GM10248 (cell line): Measurements from ENCODE around the gene MBD6.
"Not testable (repeated sequence)": the region's sequence is repeated elsewhere in the genome, so short reads cannot be mapped to it uniquely, and the experiment has no call there.

ENCODE experiments used
- CTCF ChIA-PET: fragments of 300-600 bp; sonication (Branson Sonifier 250); formaldehyde crosslinking; extraction: SDS; loops from one replicate; lab custom pipeline; 2021; ENCODE audit warnings: antibody characterized with exemption; lab: Yijun Ruan, JAX
- POLR2A ChIA-PET: fragments of 350-650 bp; sonication (Branson Sonifier 250); formaldehyde crosslinking; extraction: SDS; loops from one replicate; lab custom pipeline; 2020; ENCODE audit warnings: antibody characterized with exemption; lab: Yijun Ruan, JAX
- DNase-seq: peaks from one replicate; pipeline ENCODE4 v3.0.0; 2012; ENCODE audit errors: extremely low spot score
- TF ChIP-seq, protein P1 (sequence below): IDR thresholded peaks from 2 replicates; pipeline ENCODE4 v1.5.1; 2012; ENCODE audit warnings: mild to moderate bottlenecking, low read depth; ENCODE audit errors: extremely low read depth, missing control alignments, control extremely low read depth

MBD6 gene

DNA sequence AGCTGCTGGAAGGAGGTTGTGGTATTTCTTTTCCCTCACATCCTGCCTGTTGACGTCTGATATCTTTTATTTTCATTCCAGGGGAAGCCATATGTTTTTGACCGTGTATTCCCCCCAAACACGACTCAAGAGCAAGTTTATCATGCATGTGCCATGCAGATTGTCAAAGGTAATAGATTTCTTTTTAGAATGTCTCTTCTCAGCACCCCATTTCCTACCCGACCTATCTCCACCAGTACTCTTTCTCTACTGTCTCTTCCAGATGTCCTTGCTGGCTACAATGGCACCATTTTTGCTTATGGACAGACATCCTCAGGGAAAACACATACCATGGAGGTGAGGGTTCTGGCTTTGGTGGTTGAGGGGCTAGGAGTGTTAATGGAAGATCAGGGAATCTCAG, 40.7 kb downstream of the MBD6 start:
- DNase-seq: no peak
- ChIA-PET CTCF (interaction anchor here (12.9 kb wide), 1 partner anchor 20 kb away, joined by 134 read pairs; no protein-coding TSS in a partner anchor), POLR2A (no interaction called here)
- TF ChIP-seq, protein P1, sequence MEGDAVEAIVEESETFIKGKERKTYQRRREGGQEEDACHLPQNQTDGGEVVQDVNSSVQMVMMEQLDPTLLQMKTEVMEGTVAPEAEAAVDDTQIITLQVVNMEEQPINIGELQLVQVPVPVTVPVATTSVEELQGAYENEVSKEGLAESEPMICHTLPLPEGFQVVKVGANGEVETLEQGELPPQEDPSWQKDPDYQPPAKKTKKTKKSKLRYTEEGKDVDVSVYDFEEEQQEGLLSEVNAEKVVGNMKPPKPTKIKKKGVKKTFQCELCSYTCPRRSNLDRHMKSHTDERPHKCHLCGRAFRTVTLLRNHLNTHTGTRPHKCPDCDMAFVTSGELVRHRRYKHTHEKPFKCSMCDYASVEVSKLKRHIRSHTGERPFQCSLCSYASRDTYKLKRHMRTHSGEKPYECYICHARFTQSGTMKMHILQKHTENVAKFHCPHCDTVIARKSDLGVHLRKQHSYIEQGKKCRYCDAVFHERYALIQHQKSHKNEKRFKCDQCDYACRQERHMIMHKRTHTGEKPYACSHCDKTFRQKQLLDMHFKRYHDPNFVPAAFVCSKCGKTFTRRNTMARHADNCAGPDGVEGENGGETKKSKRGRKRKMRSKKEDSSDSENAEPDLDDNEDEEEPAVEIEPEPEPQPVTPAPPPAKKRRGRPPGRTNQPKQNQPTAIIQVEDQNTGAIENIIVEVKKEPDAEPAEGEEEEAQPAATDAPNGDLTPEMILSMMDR: no peak

DNA sequence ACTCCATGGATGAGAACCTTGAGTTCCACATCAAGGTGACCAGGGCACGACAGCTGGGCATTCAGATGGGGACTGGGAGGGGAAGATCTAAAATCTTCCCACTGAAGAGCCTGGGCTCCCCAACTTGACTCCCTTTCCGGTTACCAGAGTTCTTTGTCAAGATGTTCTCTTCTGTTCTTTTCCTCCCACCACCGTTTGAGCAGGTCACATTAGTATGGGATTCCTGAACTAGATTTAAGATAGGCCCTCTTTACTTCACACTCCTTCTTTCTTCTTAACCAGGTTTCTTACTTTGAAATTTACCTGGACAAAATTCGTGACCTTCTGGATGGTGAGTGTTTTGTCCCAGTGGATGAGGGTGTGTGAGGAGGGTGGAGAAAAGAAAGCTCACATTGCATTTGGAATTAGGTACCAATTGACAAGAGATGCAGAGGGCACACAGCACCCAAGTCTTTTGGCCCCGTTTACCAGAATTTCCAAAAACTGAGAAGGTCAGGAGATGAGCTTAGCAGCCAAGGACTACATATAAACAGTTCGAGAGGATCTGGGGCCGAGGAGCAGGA, 41.6 kb downstream of the MBD6 start:
- POLR2A ChIA-PET: no interaction called here
- TF ChIP-seq, protein P1: no peak
- CTCF ChIA-PET: interaction anchor here (12.9 kb wide), 1 partner anchor 19 kb away, joined by 134 read pairs; no protein-coding TSS in a partner anchor
- no peak for DNase-seq

DNA sequence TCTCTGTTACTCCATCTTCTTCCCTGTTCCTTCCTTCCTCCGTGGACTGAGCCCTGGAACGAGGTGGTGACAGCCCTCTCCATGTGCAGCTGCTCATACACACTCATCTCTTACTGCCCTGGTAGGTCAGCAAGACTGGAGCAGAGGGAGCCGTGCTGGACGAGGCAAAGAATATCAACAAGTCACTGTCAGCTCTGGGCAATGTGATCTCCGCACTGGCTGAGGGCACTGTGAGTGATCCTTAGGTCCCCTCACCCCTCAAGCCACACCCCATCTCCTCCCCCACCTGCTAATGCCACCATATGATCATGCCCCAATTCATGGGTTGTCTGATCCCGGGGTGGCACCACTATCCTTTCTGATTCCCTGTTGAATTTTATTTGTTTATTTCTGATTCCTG, 46.2 kb downstream of the MBD6 start:
- TF ChIP-seq, protein P1: no peak
- no peak for DNase-seq
- ChIA-PET CTCF (interaction anchor here (1.6 to 12.9 kb wide), 2 partner anchors 14 to 125 kb away, joined by 3 to 134 read pairs; partner anchors contain the start of gene OS9), POLR2A (no interaction called here)

DNA sequence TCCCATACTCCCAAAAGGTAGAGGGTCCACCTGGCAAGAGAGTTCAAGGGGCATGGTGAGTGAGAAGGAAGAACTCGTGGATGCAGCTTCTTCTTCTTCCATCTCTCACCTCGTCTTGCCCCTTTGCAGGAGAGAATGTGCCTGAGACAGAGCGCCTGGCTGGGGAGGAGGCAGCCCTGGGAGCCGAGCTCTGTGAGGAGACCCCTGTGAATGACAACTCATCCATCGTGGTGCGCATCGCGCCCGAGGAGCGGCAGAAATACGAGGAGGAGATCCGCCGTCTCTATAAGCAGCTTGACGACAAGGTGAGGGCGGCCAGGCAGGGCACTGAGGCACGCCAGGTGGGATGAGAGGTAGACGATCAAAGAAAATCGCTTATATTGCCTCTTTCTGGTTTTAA, 47.2 kb downstream of the MBD6 start:
- TF ChIP-seq, protein P1: no peak
- ChIA-PET CTCF (interaction anchor here (1.6 to 12.9 kb wide), 2 partner anchors 13 to 124 kb away, joined by 3 to 134 read pairs; partner anchors contain the start of gene OS9), POLR2A (no interaction called here)
- no peak for DNase-seq

DNA sequence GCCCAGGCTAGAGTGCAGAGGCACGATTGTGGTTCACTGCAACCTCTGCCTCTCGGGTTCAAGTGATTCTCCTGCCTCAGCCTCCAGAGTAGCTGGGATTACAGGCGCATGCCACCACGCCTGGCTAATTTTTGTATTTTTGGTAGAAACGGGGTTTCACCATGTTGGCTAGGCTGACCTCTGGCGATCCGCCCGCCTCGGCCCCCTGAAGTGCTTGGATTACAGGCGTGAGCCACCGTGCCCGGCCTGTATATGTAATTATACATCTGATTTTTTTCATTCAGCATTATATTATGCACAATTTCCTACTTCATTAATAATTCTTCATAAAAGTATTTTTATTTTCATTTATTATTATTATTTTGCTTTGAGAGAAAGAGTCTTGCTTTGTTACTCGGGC, 47.8 kb downstream of the MBD6 start:
- DNase-seq, POLR2A ChIA-PET: not testable (repeated sequence)
- CTCF ChIA-PET: interaction anchor here (1.0 to 12.9 kb wide), 5 partner anchors 8 to 52 kb away, joined by 3 to 134 read pairs (median 4); no protein-coding TSS in a partner anchor

DNA sequence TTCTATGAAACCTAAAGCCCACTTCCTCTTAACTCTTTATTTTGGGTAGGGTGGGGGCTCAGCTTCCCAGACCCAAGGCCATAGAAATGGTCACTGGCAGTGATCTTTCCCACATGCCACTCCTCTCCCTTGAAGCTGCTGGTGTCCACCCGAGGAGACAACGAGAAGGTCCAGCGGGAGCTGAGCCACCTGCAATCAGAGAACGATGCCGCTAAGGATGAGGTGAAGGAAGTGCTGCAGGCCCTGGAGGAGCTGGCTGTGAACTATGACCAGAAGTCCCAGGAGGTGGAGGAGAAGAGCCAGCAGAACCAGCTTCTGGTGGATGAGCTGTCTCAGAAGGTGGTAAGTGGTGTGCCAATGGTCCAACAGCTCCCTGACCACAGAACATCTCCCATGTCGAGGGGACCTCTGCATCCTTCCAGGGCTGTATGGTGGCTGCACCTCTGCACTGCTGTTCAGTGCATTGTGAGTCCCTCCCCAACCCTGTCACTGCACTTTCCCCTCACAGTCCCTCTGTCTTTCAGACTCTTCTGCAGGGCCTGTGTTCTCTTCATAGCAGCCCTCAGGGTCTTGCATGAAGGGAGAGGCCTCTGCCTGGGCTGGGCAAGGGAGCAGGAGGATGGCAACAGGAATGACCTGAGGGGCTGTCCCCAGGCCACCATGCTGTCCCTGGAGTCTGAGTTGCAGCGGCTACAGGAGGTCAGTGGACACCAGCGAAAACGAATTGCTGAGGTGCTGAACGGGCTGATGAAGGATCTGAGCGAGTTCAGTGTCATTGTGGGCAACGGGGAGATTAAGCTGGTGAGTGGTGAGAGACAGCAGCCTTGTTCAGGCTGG, 49.5 kb downstream of the MBD6 start:
- TF ChIP-seq, protein P1: no peak
- ChIA-PET CTCF (interaction anchor here (1.5 to 12.9 kb wide), 3 partner anchors 11 to 50 kb away, joined by 3 to 134 read pairs (median 5); no protein-coding TSS in a partner anchor), POLR2A (no interaction called here)
- no peak for DNase-seq
